Fibroblast of villous mesenchyme (primary cell): ENCODE results near the gene NUCB1. TPM values are rescaled to one million over a fixed set of nuclear protein-coding genes. Genes with fewer than 3 reads are reported as not detected.
A peak's percentile ranks its signal among the peaks of the same experiment; 100 is the strongest.
"Not testable (repeated sequence)": the region's sequence is repeated elsewhere in the genome, so short reads cannot be mapped to it uniquely, and the experiment has no call there.

Experiments
- DNase-seq: peaks from one replicate; pipeline ENCODE4 v3.0.0-alpha.2; 2010; ENCODE audit warnings: low read depth
- H3K4me3 ChIP-seq: 2 replicates; pipeline ENCODE4 v1.5.1; 2011; ENCODE audit warnings: low read depth, mild to moderate bottlenecking, low read length
- CTCF ChIP-seq: IDR thresholded peaks from 2 replicates; pipeline ENCODE4 v1.5.1; 2012; ENCODE audit warnings: low read depth, mild to moderate bottlenecking, low read length; ENCODE audit not compliant: insufficient read depth
- total RNA-seq: library from RNA; depleted of rRNA; stranded (reverse); fragments of >200 nt; gene quantifications from 2 replicates; pipeline ENCODE4 v1.2.3, GENCODE V29; 2012

The NUCB1 gene
- total RNA-seq, 1 donor = 139 TPM

GRCh38 chr19:48921721-48922500 lies 21.8 kb downstream of the NUCB1 start:
- no peak for TF ChIP-seq CTCF
- H3K4me3 ChIP-seq = no peak overlapping the region
- DNase-seq = no peak

GRCh38 chr19:48922548-48923490 lies 22.7 kb downstream of the NUCB1 start:
- TF ChIP-seq CTCF = no peak
- DNase-seq = no peak
- H3K4me3 ChIP-seq = no peak overlapping the region

DNA sequence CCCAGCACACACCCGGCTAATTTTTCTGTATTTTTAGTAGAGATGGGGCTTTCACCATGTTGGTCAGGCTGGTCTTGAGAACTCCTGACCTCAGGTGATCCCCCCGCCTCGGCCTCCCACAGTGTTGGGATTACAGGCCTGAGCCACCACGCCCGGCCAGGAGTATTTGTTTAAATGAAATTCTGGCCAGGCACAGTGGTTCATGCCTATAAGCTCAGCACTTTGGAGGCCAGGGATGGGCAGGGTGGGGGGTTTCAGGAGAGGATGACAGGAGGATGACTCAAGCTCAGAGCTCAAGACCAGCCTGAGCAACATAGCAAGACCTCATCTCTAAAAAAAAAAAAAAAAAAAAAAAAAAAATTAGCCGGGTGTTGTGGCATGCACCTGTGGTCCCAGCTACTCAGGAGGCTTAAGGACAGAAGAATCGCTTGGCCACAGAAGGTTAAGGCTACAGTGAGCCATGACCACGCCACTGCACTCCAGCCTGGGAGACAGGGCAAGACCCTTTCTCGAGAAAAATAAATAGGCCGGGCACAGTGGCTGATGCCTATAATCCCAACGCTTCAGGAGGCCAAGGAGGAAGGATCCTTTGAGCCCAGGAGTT lies 25.2 kb downstream of the NUCB1 start:
- TF ChIP-seq CTCF = no peak
- H3K4me3 ChIP-seq = no peak overlapping the region
- DNase-seq = peak; percentile 77

- not testable (repeated sequence) for H3K4me3 ChIP-seq, DNase-seq
These were observed 25.8 kb downstream of the NUCB1 start for GRCh38 chr19:48925890-48926289.

GRCh38 chr19:48926909-48927308 lies 26.8 kb downstream of the NUCB1 start:
- no peak for TF ChIP-seq CTCF
- DNase-seq = peak; percentile 96
- no peak overlapping the region for H3K4me3 ChIP-seq

- peak; percentile 15 for DNase-seq
- H3K4me3 ChIP-seq = not testable (repeated sequence)
These were observed 27.6 kb downstream of the NUCB1 start for GRCh38 chr19:48927692-48928091.

DNA sequence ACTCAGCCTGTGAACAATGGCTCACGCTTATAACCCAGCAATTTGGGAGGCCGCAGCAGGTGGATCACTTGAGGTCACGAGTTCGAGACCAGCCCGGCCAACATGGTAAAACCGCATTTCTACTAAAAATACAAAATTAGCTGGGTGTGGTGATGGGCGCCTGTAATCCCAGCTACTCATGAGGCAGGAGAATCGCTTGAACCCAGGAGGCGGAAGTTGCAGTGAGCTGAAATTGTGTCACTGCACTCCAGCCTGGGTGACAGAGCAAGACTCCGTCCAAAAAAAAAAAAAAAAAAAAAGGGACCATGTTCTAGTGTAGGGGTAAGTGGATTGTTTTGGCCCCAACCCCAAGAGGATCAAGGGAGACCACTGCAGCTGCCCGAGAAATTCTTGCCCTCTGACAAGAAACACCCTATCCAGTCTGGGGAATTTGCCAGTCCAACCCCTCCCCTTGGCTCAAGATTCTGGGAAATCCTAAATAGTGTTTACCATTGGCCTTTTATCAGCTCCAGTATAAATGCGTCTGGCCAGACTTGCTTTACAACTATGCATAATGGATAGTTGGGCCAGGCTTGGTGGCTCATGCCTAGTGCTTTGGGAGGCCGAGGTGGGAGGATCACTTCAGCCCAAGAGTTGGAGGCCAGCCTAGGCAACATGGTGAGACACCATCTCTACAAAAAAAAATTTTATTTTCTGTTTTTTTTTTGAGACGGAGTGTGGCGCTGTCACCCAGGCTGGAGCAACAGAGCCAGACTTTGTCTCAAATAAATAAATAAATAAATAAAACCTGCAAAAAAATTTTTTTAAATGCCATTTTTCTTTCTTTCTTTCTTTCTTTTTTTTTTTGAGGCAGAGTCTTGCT lies 28.3 kb downstream of the NUCB1 start:
- no peak for TF ChIP-seq CTCF
- H3K4me3 ChIP-seq = no peak overlapping the region
- peak; percentile 39 for DNase-seq
